ENCODE results near the gene SEC61B. TPM values are rescaled to one million over a fixed set of nuclear protein-coding genes. Genes with fewer than 3 reads are reported as not detected.

Gene SEC61B
- total and polyA plus RNA-seq, 2 donors (not counting 3 experiments of a cell fraction or from before 2014, with no cell fraction given): 242 to 594 TPM

DNA sequence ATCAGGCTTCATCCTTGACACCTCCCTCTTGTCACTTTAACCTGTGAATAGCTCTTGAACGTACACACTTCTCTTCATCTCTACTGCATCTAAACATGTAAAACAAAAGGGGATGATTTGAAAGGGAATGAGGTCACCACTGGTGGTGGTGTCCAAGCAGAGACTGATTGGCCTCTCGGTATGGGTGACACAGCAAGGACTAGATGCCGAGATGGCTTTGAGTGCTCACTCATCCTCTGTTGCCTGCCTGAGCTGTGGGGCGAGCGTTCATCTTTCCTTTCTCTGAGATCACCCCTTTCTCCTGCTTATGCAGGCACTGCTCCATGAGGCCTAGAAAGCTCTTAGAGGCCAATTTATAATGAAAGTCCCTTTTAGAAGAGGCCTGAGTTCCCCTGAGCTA lies 51.9 kb downstream of the SEC61B start:
- Histone ChIP-seq H2AFZ (ENCODE audit: low read depth, low read length) (no peak overlapping the region), H3K9me1 (replicated peaks; ENCODE audit: control insufficient read depth, extremely low read depth, insufficient read depth, low read length) (no peaks in the 10 kb centered on the region), H3K4me3 (replicated peaks in 1 of 3; ENCODE audit: insufficient read depth in 1 of 3, low read depth in 1 of 3, low read length in 3 of 3) (no peak overlapping the region), H3K9me3 (replicated peaks; ENCODE audit: control insufficient read depth, insufficient read depth, low read length) (no peaks in the 10 kb centered on the region), H3K36me3 (ENCODE audit: control insufficient read depth in 2 of 2, extremely low read depth in 1 of 2, insufficient read depth in 2 of 2, low read length in 2 of 2) (no peaks in the 10 kb centered on the region), H3K79me2 (ENCODE audit: control insufficient read depth, insufficient read depth, low read length) (no peaks in the 10 kb centered on the region), H3K4me1 (ENCODE audit: control insufficient read depth, extremely low read depth, insufficient read depth, low read length) (peaks cover 7% of the 10 kb centered on the region), H3K27me3 (ENCODE audit: control insufficient read depth in 2 of 2, insufficient read depth in 2 of 2, low read length in 2 of 2) (peaks cover 2% of the 10 kb centered on the region in 2 experiments), H3K9ac (replicated peaks; ENCODE audit: extremely low read depth, insufficient read depth, low read length) (no peak overlapping the region), H3K27ac (ENCODE audit: insufficient read depth, low read depth, low read length) (no peak overlapping the region), H3K4me2 (ENCODE audit: insufficient read depth, low read length) (no peak overlapping the region), H4K20me1 (replicated peaks; ENCODE audit: control insufficient read depth, extremely low read depth, insufficient read depth, low read length) (no peaks in the 10 kb centered on the region)
- dilution Hi-C loops (cut with MboI; ENCODE audit: extremely low pct_ligation_motif_present, low sequenced_read_pairs) (no loop called here), intact Hi-C loops (cut with micrococcal nuclease) (no loop called here)
- DNase-seq (ENCODE audit: low read depth, low spot score): no peak
- CTCF ChIA-PET: no interaction called here
- TF ChIP-seq MYC (IDR thresholded peaks at IDR 0.05; ENCODE audit: low read depth, low read length) (no peak), JUN (IDR thresholded peaks at IDR 0.05; ENCODE audit: borderline replicate concordance, insufficient read depth, insufficient read length, low read depth) (no peak), POLR2AphosphoS5 (IDR thresholded peaks at IDR 0.05; ENCODE audit: insufficient read depth, low read depth, low read length) (no peak)
- TF ChIP-seq, protein P1, sequence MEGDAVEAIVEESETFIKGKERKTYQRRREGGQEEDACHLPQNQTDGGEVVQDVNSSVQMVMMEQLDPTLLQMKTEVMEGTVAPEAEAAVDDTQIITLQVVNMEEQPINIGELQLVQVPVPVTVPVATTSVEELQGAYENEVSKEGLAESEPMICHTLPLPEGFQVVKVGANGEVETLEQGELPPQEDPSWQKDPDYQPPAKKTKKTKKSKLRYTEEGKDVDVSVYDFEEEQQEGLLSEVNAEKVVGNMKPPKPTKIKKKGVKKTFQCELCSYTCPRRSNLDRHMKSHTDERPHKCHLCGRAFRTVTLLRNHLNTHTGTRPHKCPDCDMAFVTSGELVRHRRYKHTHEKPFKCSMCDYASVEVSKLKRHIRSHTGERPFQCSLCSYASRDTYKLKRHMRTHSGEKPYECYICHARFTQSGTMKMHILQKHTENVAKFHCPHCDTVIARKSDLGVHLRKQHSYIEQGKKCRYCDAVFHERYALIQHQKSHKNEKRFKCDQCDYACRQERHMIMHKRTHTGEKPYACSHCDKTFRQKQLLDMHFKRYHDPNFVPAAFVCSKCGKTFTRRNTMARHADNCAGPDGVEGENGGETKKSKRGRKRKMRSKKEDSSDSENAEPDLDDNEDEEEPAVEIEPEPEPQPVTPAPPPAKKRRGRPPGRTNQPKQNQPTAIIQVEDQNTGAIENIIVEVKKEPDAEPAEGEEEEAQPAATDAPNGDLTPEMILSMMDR (IDR thresholded peaks at IDR 0.05; ENCODE audit: extremely low read depth in 1 of 2, insufficient read depth in 1 of 2, low read depth in 1 of 2, low read length in 2 of 2): no peak
- POLR2A ChIA-PET: no interaction called here
- no TSS peak for BruUV-seq (replicated peaks)
- FAIRE-seq: no peak

- Histone ChIP-seq H3K9ac (replicated peaks; ENCODE audit: extremely low read depth, insufficient read depth, low read length) (no peak overlapping the region), H3K36me3 (ENCODE audit: control insufficient read depth in 2 of 2, extremely low read depth in 1 of 2, insufficient read depth in 2 of 2, low read length in 2 of 2) (no peaks in the 10 kb centered on the region), H3K4me1 (ENCODE audit: control insufficient read depth, extremely low read depth, insufficient read depth, low read length) (peaks cover 3% of the 10 kb centered on the region), H3K27me3 (ENCODE audit: control insufficient read depth in 2 of 2, insufficient read depth in 2 of 2, low read length in 2 of 2) (peaks cover 2 to 4% of the 10 kb centered on the region in 2 experiments), H3K9me3 (replicated peaks; ENCODE audit: control insufficient read depth, insufficient read depth, low read length) (no peaks in the 10 kb centered on the region), H3K4me2 (ENCODE audit: insufficient read depth, low read length) (no peak overlapping the region), H4K20me1 (replicated peaks; ENCODE audit: control insufficient read depth, extremely low read depth, insufficient read depth, low read length) (no peaks in the 10 kb centered on the region), H3K9me1 (replicated peaks; ENCODE audit: control insufficient read depth, extremely low read depth, insufficient read depth, low read length) (no peaks in the 10 kb centered on the region), H2AFZ (ENCODE audit: low read depth, low read length) (no peak overlapping the region), H3K4me3 (replicated peaks in 1 of 3; ENCODE audit: insufficient read depth in 1 of 3, low read depth in 1 of 3, low read length in 3 of 3) (no peak overlapping the region), H3K79me2 (ENCODE audit: control insufficient read depth, insufficient read depth, low read length) (no peaks in the 10 kb centered on the region), H3K27ac (ENCODE audit: insufficient read depth, low read depth, low read length) (no peak overlapping the region)
- DNase-seq (ENCODE audit: low read depth, low spot score) (no peak), FAIRE-seq (no peak)
- dilution Hi-C loops (cut with MboI; ENCODE audit: extremely low pct_ligation_motif_present, low sequenced_read_pairs) (no loop called here), intact Hi-C loops (cut with micrococcal nuclease) (no loop called here)
- BruUV-seq (replicated peaks): no TSS peak
- POLR2A ChIA-PET: no interaction called here
- CTCF ChIA-PET: no interaction called here
- TF ChIP-seq, protein P1 (IDR thresholded peaks at IDR 0.05; ENCODE audit: extremely low read depth in 1 of 2, insufficient read depth in 1 of 2, low read depth in 1 of 2, low read length in 2 of 2): no peak
- TF ChIP-seq FOS (IDR thresholded peaks at IDR 0.05; ENCODE audit: borderline replicate concordance, insufficient read depth, low read length): no peak
- no peak for TF ChIP-seq MAX (IDR thresholded peaks at IDR 0.05; ENCODE audit: insufficient read depth, insufficient read length)
- no peak for TF ChIP-seq EZH2 (IDR thresholded peaks at IDR 0.05; ENCODE audit: borderline replicate concordance, low read depth, low read length, severe bottlenecking)
- TF ChIP-seq POLR2AphosphoS5 (IDR thresholded peaks at IDR 0.05; ENCODE audit: insufficient read depth, low read depth, low read length): no peak
Observed at GRCh38 chr9:99274495-99274894, 52.4 kb downstream of the SEC61B start.

Data from endothelial cell of umbilical vein (primary cell).